HepG2 (cell line): ENCODE data around the gene TMEM53. TPM values are rescaled to one million over a fixed set of nuclear protein-coding genes. Genes with fewer than 3 reads are reported as not detected.

ENCODE experiments used
- KLF12 ChIP-seq: sonication (generic); formaldehyde crosslinking; IDR thresholded peaks from 2 replicates; pipeline ENCODE4 v1.4.0; 2020; ENCODE audit warnings: missing genetic modification reagents, borderline replicate concordance
- NR2F2 ChIP-seq: IDR thresholded peaks from 2 replicates; pipeline ENCODE4 v1.6.1; 2012; ENCODE audit warnings: low read depth, inconsistent platforms, borderline replicate concordance
- ZKSCAN1 ChIP-seq: fragments of 150-350 bp; IDR thresholded peaks from 2 replicates; pipeline ENCODE4 v1.6.1; 2014; ENCODE audit warnings: low read length
- polyA plus RNA-seq, 8 experiments: library from polyadenylated mRNA; depleted of rRNA in 3 of 8; stranded (reverse) in 7 of 8; unstranded in 1 of 8; fragments of >200 nt; fragmentation: Illumina TruSeq in 4 of 8; extraction: Trizol in 4 of 8; gene quantifications; 2 replicates each; pipeline versions ENCODE4 v1.2.1 to v1.2.3, GENCODE V29; 2011 to 2016; ENCODE audit warnings: low read depth in 4 of 8, missing spikeins in 1 of 8, mixed read lengths in 1 of 8; ENCODE audit not compliant: insufficient read depth in 1 of 8
- total RNA-seq, 5 experiments: library from RNA; depleted of rRNA; stranded (reverse); fragments of >200 nt; fragmentation: Illumina TruSeq; extraction: Trizol; gene quantifications; 2 replicates each; pipeline ENCODE4 v1.2.3, GENCODE V29; 2016; ENCODE audit warnings: low read depth in 1 of 5
- TF ChIP-seq, protein P1 (sequence below), 2 experiments: sonication (generic) in 1 of 2; formaldehyde crosslinking in 1 of 2; IDR thresholded peaks; 2 replicates each; pipeline versions ENCODE4 v1.4.0 to v1.6.1; 2016 to 2020; ENCODE audit warnings: borderline replicate concordance in 1 of 2, low read depth in 1 of 2, mild to moderate bottlenecking in 1 of 2, missing genetic modification reagents in 1 of 2
- TF ChIP-seq, protein P2 (sequence below), 2 experiments: sonication (generic) in 1 of 2; formaldehyde crosslinking in 1 of 2; IDR thresholded peaks; 2 replicates each; pipeline versions ENCODE4 v1.4.0 to v1.6.1; 2018 to 2020; ENCODE audit warnings: missing genetic modification reagents in 2 of 2, borderline replicate concordance in 1 of 2, low read depth in 1 of 2, mild to moderate bottlenecking in 1 of 2, missing biosample characterization in 1 of 2
- TF ChIP-seq, protein P3 (sequence below): sonication (generic); formaldehyde crosslinking; IDR thresholded peaks from 2 replicates; pipeline ENCODE4 v1.9.0; 2022; ENCODE audit warnings: low read depth, missing genetic modification reagents
- TF ChIP-seq, protein P4 (sequence below): sonication (generic); formaldehyde crosslinking; IDR thresholded peaks from 2 replicates; pipeline ENCODE4 v1.9.0; 2022; ENCODE audit warnings: missing genetic modification reagents, mild to moderate bottlenecking, borderline replicate concordance
- TF ChIP-seq, protein P5 (sequence below): IDR thresholded peaks from 2 replicates; pipeline ENCODE4 v1.6.1; 2016; ENCODE audit warnings: low read depth, borderline replicate concordance

Gene TMEM53
- total and polyA plus RNA-seq, 2 of the 13 experiments (the other 11 are each of a cell fraction or from before 2014, with no cell fraction given): 12.6 to 20.2 TPM

DNA sequence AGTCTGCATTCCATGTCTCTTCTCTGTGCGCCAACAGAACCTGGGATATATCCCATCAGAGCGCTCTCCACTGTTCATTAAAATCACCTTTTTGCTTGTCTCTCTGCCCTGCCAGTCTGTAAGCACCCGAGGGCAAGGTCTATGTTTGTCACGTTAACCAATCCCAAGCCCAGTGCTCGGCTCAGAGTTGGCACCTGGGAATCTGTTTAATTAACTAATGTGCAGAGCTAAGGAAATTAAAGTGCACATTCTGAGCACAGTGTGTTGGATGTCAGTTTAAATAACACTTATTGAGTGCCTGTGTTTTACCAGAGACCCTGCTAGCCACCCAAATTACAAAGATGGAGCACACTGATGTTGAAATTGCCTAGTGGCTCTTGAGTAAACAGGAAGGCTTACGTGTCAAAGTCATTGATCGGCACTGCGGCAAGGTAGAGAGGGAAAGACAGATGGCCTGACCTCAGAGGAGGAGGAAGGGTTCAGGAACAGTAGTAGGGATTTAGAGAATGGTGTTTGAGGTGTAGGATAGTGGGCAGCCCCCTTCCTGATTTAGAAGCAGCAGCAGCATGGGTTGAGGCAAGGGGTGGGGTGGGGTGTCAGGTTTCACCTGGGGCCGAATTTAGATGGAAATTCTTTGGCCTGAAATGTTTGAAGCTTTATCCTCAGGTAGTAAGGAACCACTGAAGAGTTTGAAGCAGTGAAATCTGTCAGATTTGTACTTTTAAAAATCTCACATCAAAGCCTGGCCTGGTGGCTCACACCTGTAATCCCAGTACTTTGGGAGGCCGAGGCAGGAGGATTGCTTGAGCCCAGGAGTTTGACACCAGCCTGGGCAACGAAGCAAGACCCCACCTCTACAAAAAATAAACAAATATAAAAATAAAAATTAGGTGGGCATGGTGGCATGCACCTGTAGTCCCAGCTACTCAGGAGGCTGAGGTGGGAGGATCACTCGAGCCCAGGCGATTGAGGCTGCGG lies 7.9 kb upstream of the TMEM53 start (continued):
- TF ChIP-seq, protein P1, sequence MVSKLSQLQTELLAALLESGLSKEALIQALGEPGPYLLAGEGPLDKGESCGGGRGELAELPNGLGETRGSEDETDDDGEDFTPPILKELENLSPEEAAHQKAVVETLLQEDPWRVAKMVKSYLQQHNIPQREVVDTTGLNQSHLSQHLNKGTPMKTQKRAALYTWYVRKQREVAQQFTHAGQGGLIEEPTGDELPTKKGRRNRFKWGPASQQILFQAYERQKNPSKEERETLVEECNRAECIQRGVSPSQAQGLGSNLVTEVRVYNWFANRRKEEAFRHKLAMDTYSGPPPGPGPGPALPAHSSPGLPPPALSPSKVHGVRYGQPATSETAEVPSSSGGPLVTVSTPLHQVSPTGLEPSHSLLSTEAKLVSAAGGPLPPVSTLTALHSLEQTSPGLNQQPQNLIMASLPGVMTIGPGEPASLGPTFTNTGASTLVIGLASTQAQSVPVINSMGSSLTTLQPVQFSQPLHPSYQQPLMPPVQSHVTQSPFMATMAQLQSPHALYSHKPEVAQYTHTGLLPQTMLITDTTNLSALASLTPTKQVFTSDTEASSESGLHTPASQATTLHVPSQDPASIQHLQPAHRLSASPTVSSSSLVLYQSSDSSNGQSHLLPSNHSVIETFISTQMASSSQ (IDR thresholded peaks at IDR 0.05; ENCODE audit: low read depth): peak; percentile 58; the same call in 1 of the 2 replicates
- TF ChIP-seq, protein P1 (CRISPR knock-in tag; IDR thresholded peaks at IDR 0.05; ENCODE audit: borderline replicate concordance): no peak
- TF ChIP-seq KLF12 (CRISPR knock-in tag): 0 out of 2 replicates have a peak, but pooled peaks have one; percentile 23
- TF ChIP-seq, protein P2, sequence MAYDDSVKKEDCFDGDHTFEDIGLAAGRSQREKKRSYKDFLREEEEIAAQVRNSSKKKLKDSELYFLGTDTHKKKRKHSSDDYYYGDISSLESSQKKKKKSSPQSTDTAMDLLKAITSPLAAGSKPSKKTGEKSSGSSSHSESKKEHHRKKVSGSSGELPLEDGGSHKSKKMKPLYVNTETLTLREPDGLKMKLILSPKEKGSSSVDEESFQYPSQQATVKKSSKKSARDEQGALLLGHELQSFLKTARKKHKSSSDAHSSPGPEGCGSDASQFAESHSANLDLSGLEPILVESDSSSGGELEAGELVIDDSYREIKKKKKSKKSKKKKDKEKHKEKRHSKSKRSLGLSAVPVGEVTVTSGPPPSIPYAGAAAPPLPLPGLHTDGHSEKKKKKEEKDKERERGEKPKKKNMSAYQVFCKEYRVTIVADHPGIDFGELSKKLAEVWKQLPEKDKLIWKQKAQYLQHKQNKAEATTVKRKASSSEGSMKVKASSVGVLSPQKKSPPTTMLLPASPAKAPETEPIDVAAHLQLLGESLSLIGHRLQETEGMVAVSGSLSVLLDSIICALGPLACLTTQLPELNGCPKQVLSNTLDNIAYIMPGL (CRISPR knock-in tag; IDR thresholded peaks at IDR 0.05; ENCODE audit: borderline replicate concordance in 1 of 2, low read depth in 1 of 2): peak; percentile 24 to 58; a peak in 2 of 4 replicates
- TF ChIP-seq, protein P3, sequence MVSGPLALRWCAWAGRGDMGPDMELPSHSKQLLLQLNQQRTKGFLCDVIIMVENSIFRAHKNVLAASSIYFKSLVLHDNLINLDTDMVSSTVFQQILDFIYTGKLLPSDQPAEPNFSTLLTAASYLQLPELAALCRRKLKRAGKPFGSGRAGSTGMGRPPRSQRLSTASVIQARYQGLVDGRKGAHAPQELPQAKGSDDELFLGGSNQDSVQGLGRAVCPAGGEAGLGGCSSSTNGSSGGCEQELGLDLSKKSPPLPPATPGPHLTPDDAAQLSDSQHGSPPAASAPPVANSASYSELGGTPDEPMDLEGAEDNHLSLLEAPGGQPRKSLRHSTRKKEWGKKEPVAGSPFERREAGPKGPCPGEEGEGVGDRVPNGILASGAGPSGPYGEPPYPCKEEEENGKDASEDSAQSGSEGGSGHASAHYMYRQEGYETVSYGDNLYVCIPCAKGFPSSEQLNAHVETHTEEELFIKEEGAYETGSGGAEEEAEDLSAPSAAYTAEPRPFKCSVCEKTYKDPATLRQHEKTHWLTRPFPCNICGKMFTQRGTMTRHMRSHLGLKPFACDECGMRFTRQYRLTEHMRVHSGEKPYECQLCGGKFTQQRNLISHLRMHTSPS (CRISPR knock-in tag): peak; percentile 78; the same call in 1 of the 2 replicates
- TF ChIP-seq ZKSCAN1: no peak
- peak; percentile 82 for TF ChIP-seq NR2F2
- TF ChIP-seq, protein P4, sequence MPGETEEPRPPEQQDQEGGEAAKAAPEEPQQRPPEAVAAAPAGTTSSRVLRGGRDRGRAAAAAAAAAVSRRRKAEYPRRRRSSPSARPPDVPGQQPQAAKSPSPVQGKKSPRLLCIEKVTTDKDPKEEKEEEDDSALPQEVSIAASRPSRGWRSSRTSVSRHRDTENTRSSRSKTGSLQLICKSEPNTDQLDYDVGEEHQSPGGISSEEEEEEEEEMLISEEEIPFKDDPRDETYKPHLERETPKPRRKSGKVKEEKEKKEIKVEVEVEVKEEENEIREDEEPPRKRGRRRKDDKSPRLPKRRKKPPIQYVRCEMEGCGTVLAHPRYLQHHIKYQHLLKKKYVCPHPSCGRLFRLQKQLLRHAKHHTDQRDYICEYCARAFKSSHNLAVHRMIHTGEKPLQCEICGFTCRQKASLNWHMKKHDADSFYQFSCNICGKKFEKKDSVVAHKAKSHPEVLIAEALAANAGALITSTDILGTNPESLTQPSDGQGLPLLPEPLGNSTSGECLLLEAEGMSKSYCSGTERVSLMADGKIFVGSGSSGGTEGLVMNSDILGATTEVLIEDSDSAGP (CRISPR knock-in tag): no peak
- TF ChIP-seq, protein P5, sequence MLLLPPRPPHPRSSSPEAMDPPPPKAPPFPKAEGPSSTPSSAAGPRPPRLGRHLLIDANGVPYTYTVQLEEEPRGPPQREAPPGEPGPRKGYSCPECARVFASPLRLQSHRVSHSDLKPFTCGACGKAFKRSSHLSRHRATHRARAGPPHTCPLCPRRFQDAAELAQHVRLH (CRISPR knock-in tag): peak; percentile 66; the same call in 1 of the 2 replicates
